DOHH2 (cell line): ENCODE data around the gene GLOD4.

ENCODE experiments used
- H3F3A ChIP-seq: fragments of 200-600 bp; sonication (generic), shearing (Covaris generic); 2 replicates; pipeline ENCODE4 v1.6.0; 2016; ENCODE audit warnings: antibody characterized with exemption, mild to moderate bottlenecking; ENCODE audit not compliant: control insufficient read depth, insufficient read depth
- H3K27ac ChIP-seq: fragments of 200-600 bp; sonication (generic); 2 replicates; pipeline ENCODE4 v1.5.1; 2014; ENCODE audit warnings: low read depth, mild to moderate bottlenecking, low read length, moderate library complexity
- H3K27me3 ChIP-seq: fragments of 200-600 bp; sonication (generic); 2 replicates; pipeline ENCODE4 v1.6.1; 2014; ENCODE audit warnings: mild to moderate bottlenecking, low read length, mixed read lengths; ENCODE audit not compliant: control insufficient read depth
- H3K36me3 ChIP-seq: fragments of 200-600 bp; sonication (generic); 2 replicates; pipeline ENCODE4 v1.6.1; 2014; ENCODE audit warnings: mild to moderate bottlenecking, low read length, moderate library complexity, mixed read lengths; ENCODE audit not compliant: control insufficient read depth
- H3K4me1 ChIP-seq: fragments of 200-600 bp; sonication (generic); 2 replicates; pipeline ENCODE4 v1.6.1; 2014; ENCODE audit warnings: mild to moderate bottlenecking, low read length, mixed read lengths; ENCODE audit not compliant: control insufficient read depth
- H3K4me2 ChIP-seq: fragments of 200-600 bp; sonication (generic); 2 replicates; pipeline ENCODE4 v1.6.0; 2014; ENCODE audit warnings: mild to moderate bottlenecking, low read length, moderate library complexity
- H3K4me3 ChIP-seq: fragments of 200-600 bp; sonication (generic); 2 replicates; pipeline ENCODE4 v1.5.1; 2014; ENCODE audit warnings: mild to moderate bottlenecking, low read length, mixed read lengths
- H3K79me2 ChIP-seq: fragments of 200-600 bp; sonication (generic); 2 replicates; pipeline ENCODE4 v1.6.1; 2014; ENCODE audit warnings: mild to moderate bottlenecking, low read length, mixed read lengths; ENCODE audit not compliant: control insufficient read depth
- H3K9me2 ChIP-seq: fragments of 200-600 bp; sonication (generic); replicated peaks from 2 replicates; pipeline ENCODE4 v1.6.1; 2014; ENCODE audit warnings: mild to moderate bottlenecking, low read length, mixed read lengths; ENCODE audit not compliant: control insufficient read depth
- H3K9me3 ChIP-seq: fragments of 200-600 bp; sonication (generic); 2 replicates; pipeline ENCODE4 v1.6.1; 2014; ENCODE audit warnings: antibody characterized with exemption, low read length, mixed read lengths; ENCODE audit not compliant: control insufficient read depth, insufficient read depth
- H4K20me1 ChIP-seq: fragments of 200-600 bp; sonication (generic); 2 replicates; pipeline ENCODE4 v1.6.0; 2014; ENCODE audit warnings: low read depth, mild to moderate bottlenecking, antibody characterized with exemption, low read length, moderate library complexity; ENCODE audit not compliant: control insufficient read depth, insufficient read depth
- CTCF ChIP-seq: fragments of 200-600 bp; sonication (generic); IDR thresholded peaks from one replicate; pipeline ENCODE4 v1.5.1; 2014; ENCODE audit warnings: antibody characterized with exemption, mild to moderate bottlenecking, low read depth, low read length; ENCODE audit not compliant: poor library complexity, severe bottlenecking
- EZH2phosphoT487 ChIP-seq: fragments of 200-600 bp; sonication (generic); IDR thresholded peaks from 2 replicates; pipeline ENCODE4 v1.6.1; 2017; ENCODE audit warnings: borderline replicate concordance, mild to moderate bottlenecking, antibody characterized with exemption, low read length, moderate library complexity, mixed read lengths

Gene GLOD4

GRCh38 chr17:801660-802059, 19.6 kb upstream of the GLOD4 start:
- Histone ChIP-seq H3K4me2 (peak overlapping the region; percentile 69), H3K36me3 (peaks cover 3% of the 10 kb centered on the region; the same call in 1 of the 2 replicates), H3K27ac (peak overlapping the region; percentile 79)

GRCh38 chr17:800446-801242, 18.6 kb upstream of the GLOD4 start:
- Histone ChIP-seq H3K27me3 (no peaks in the 10 kb centered on the region), H3K4me1 (peaks cover 31% of the 10 kb centered on the region), H3F3A (no peaks in the 10 kb centered on the region), H4K20me1 (no peaks in the 10 kb centered on the region), H3K4me2 (peak overlapping the region; percentile 69), H3K79me2 (peaks cover 22% of the 10 kb centered on the region), H3K9me3 (no peaks in the 10 kb centered on the region), H3K27ac (peak overlapping the region; percentile 79), H3K36me3 (peaks cover 3% of the 10 kb centered on the region), H3K4me3 (peak overlapping the region; percentile 75), H3K9me2 (no peaks in the 10 kb centered on the region)
- no peak for TF ChIP-seq EZH2phosphoT487
- TF ChIP-seq CTCF: no peak

More at GRCh38 chr17:801660-802059, 19.6 kb upstream of the GLOD4 start:
- Histone ChIP-seq H3K27me3 (no peaks in the 10 kb centered on the region), H3F3A (no peaks in the 10 kb centered on the region), H3K9me2 (no peaks in the 10 kb centered on the region), H3K4me3 (peak overlapping the region; percentile 75), H3K79me2 (peaks cover 22% of the 10 kb centered on the region), H3K9me3 (no peaks in the 10 kb centered on the region), H4K20me1 (no peaks in the 10 kb centered on the region), H3K4me1 (peaks cover 31% of the 10 kb centered on the region)
- TF ChIP-seq CTCF: no peak
- no peak for TF ChIP-seq EZH2phosphoT487

DNA sequence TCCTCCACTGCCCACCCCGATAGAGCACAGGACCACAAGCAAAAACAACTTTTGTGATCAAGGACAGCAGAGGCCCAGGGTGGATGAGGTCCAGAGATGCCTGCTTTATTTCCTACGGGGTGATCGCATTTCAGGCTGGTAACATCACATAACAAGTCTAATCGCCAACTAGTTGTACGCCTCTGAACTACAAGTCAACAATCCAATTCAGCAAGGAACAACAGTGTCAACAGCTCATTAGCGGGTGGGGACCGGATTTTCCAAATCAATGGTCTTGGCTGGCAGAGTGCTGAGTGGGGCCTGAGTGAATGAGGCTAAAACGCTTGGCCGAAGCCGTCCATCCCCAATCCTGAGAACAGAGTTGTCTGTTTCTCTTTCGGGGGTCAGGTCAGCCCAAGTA, 17.2 kb upstream of the GLOD4 start:
- Histone ChIP-seq H3K27me3 (no peaks in the 10 kb centered on the region), H3K36me3 (peaks cover 6% of the 10 kb centered on the region), H3K9me3 (no peaks in the 10 kb centered on the region), H3K79me2 (peaks cover 22% of the 10 kb centered on the region), H3K4me3 (no peak overlapping the region), H3K27ac (no peak overlapping the region), H4K20me1 (no peaks in the 10 kb centered on the region), H3K4me2 (no peak overlapping the region), H3K4me1 (peaks cover 44% of the 10 kb centered on the region), H3K9me2 (no peaks in the 10 kb centered on the region), H3F3A (no peaks in the 10 kb centered on the region; the same call in 1 of the 2 replicates)
- TF ChIP-seq CTCF: no peak
- TF ChIP-seq EZH2phosphoT487: no peak
